ENCODE results near the gene RSPH3.

DNA sequence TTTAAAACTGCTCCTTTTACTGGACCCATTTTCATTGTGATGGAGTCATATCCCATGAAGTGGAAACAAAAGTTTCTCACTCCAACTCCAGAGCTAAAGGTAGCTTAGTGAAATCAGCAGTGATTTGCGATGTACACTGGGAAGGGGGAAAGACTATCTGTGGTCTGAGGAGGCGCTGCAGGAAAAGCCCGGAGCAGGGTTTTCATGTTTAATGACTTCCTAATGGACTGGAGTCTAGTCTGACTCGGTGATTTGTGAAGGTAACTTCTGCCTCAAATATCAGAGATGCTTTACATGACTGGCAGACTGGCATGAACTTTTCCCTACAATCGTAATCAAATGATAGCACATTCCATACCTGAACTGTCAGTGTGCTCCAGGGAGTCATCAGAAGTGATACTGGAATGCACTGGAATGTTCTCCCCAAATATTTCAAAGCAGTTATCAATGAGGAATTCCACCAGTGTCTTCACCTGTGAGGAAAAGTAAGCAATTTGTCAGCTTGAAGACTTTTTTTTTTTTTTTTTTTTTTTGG, 37.8 kb upstream of the RSPH3 start:
- TF ChIP-seq, protein P1, sequence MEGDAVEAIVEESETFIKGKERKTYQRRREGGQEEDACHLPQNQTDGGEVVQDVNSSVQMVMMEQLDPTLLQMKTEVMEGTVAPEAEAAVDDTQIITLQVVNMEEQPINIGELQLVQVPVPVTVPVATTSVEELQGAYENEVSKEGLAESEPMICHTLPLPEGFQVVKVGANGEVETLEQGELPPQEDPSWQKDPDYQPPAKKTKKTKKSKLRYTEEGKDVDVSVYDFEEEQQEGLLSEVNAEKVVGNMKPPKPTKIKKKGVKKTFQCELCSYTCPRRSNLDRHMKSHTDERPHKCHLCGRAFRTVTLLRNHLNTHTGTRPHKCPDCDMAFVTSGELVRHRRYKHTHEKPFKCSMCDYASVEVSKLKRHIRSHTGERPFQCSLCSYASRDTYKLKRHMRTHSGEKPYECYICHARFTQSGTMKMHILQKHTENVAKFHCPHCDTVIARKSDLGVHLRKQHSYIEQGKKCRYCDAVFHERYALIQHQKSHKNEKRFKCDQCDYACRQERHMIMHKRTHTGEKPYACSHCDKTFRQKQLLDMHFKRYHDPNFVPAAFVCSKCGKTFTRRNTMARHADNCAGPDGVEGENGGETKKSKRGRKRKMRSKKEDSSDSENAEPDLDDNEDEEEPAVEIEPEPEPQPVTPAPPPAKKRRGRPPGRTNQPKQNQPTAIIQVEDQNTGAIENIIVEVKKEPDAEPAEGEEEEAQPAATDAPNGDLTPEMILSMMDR (conservative IDR thresholded peaks at IDR 0.05), result no peak
- no peak for TF ChIP-seq ZFX (IDR thresholded peaks at IDR 0.05)

Data from C4-2B (cell line).